NCI-H2196 treated with DMSO at 0.1 percent for 48 hours (cell line): Measurements from ENCODE around the gene STBD1.
"Not testable (repeated sequence)": the region's sequence is repeated elsewhere in the genome, so short reads cannot be mapped to it uniquely, and the experiment has no call there.

ENCODE experiments used
- DNase-seq: peaks from one replicate; lab custom pipeline; 2025; ENCODE audit not compliant: unreplicated experiment; lab: John Stamatoyannopoulos, UW

STBD1 gene

GRCh38 chr4:76305971-76306881, at the start of gene STBD1:
TSS of gene STBD1 (plus strand) at chr4:76306733. CDS start at chr4:76306770, 37 bp downstream.
- no peak for DNase-seq

GRCh38 chr4:76256968-76257367, 49.6 kb upstream of the STBD1 start:
- DNase-seq: no peak

GRCh38 chr4:76257824-76258223, 48.7 kb upstream of the STBD1 start:
- no peak for DNase-seq

GRCh38 chr4:76260571-76260970, 46.0 kb upstream of the STBD1 start:
- DNase-seq: no peak

- DNase-seq: no peak
These were observed 40.8 kb upstream of the STBD1 start for GRCh38 chr4:76265631-76266218.

DNA sequence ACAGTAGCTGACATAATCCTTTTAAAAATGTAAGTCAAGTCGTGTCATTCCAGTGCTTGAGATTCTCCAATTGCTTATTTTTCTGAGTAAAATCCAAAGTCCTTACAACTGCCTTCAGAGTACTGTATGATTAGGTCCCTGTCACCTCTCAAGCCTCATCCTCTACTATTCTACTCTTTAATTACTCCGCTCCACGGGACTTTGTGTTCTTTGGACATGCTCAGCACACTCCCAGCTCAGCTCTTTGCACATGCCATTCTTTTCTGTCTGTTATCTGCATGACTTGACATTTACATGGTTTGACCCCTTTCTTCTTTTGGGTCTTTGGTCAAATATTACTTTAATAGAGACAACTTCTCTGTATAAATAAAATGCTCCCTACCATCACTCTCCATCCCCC, 39.9 kb upstream of the STBD1 start:
- no peak for DNase-seq

GRCh38 chr4:76267811-76268210, 38.7 kb upstream of the STBD1 start:
- no peak for DNase-seq

DNA sequence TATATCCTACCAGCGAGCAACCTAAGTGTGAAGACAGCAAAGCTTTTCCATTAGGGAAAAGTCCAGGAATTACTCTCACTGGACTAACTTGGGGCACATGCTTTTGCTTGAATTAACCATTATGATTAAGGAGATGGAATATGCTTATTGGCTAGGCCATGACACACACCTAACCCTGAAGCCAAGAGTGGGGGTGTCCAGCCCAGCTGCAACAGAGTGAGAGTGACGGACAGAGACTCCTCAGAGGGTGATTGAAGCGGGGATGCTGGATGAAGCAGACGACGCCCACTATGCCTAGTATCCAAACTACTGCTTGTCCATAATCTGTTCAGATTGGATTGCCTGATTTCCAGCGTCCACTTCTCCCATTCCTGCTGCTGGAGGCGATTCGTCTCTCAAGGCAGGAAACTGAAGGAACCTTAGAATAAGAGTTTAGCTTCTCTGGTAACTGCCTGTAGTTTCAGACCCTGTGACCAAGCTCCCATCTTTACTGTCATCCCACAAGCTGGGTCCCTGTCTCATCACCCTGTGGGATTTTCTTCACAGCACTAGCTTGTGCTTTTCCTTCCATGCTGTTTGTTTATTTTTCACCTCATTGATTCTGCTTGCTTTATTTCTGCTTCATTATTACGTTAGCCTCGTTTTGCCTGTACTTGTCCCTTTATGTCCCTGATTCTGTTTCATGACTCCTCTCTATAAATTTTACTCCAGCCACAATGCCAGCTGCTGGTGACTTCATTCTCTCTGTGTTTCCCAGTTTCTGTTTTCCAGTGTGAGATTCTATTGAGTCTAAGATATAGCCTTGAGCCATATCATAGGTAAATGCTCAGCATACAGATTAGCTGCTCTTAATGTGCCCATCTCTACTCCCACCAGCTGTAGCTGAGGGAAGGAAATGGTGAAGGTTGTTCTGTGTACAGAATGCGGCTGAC, 36.0 kb upstream of the STBD1 start:
- DNase-seq: no peak

GRCh38 chr4:76271248-76271647, 35.3 kb upstream of the STBD1 start:
- DNase-seq: no peak

- DNase-seq: no peak
These were observed 34.5 kb upstream of the STBD1 start for GRCh38 chr4:76272073-76272472.

DNA sequence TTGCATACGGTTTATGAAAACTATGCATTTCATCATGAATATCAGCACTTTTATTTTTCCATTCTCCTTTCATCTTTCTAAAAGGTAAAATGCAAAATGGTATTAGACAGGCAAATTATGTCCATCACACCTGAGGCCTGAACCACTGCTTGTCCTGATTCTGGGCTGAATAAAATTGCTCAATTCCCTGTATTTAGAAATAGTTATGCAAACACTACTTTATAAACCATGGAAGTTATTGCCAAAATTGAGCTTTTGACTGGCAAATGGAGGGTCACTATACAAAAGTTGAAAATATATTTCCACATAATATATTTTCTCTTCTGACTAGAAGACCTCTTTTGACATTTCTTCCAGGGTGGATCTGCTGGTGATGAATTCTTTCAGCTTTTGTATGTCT, 34.0 kb upstream of the STBD1 start:
- no peak for DNase-seq

DNA sequence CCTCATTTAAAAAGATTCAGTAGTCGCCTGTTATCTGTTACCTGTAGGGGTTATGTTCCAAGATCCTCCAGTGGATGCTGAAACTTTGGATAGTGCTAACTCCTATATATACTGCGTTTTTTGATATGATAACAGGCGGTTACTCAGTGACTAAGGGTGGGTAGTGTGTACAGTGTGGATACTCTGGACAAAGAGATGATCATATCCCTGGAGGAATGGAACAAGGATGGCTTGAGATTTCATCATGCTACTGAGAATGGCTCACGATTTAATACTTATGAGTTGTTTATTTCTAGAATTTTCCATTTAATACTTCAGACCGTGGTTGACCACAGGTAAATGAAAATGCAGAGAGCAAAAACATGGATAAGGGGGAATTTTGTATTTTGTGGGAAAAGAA, 33.5 kb upstream of the STBD1 start:
- no peak for DNase-seq

DNA sequence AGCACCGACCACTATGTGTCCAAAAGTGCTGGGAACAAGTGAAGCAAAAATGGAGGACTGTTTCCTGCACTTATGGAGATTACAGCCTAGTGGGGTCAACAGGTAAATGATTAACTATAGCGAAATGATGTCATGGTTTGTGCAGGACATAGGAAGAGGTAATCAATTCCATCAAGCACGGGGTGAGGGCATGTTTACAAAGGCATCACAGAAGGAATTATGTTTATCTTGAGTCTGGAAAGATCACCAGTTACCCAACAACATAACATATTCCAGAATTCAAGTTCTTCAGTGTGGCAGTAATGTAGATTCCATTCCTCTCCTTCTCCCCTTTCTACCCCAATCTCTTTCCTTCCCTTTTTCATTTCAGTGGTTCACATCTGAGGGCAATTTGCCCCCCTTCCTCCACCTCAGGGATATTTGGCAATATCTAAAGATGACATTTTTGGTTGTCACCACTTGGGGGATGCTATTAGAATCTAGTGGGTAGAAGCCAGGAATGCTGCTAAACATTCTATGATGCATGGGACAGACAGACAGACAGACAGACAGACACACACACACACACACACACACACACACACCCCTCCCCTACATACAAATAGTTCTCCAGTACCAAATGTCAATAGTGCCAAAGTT, 30.9 kb upstream of the STBD1 start:
- DNase-seq: no peak

DNA sequence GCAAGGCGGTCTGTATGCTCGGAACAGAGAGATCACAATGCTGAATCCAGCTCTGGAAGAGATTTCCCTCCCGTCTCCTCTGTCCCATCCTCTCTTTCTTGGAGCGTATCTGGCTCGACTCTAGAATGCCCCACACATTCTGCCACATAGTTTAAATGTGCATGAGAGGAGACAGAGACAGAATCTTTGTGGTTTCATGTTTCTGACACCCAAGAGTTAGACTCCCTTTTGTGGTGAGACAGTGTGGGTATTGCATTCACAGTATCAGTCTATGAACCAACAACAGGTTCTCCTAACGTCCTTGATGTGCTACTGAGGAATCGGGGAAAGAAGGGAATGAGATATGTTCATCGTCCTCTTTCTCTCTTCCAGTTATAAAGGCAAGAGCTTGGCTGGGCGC, 29.7 kb upstream of the STBD1 start:
- no peak for DNase-seq

DNA sequence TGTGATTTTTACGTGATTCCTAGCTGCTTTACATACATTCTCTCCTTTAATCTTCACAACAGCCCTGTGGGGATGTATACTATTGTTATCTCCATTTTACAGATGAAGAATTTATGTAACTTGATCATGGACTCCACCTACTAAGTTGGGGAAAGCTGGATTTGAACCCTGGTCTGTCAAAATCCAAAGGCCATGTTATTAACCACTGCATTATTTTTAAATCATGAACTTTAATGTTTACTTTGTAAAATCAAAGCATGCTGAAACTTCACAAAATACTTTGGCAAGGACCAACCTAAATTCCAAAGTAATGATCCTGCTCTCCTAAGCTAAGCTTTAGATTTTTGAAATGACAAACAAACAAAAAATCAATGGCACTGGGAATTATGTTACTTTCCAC, 28.9 kb upstream of the STBD1 start:
- DNase-seq: no peak

DNA sequence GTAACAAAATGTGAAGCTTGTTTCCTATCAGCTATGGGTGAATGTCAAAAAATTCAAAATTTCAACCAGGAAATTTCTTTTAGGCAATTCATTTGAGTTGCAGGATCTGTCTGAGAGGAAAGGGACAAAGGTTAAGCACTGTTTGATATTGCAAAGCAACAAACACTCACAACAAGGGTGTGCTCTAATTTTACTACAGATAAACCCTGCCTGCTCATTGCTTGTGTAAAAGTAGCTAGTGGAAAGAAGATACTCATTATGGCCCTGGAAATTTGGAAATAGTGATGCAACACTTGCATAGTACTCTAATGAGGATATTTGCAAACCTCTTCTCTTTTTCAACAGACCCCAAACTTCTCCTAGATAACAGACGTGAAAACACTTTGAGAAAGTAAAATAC, 27.9 kb upstream of the STBD1 start:
- no peak for DNase-seq

GRCh38 chr4:76279462-76279861, 27.1 kb upstream of the STBD1 start:
- no peak for DNase-seq

DNA sequence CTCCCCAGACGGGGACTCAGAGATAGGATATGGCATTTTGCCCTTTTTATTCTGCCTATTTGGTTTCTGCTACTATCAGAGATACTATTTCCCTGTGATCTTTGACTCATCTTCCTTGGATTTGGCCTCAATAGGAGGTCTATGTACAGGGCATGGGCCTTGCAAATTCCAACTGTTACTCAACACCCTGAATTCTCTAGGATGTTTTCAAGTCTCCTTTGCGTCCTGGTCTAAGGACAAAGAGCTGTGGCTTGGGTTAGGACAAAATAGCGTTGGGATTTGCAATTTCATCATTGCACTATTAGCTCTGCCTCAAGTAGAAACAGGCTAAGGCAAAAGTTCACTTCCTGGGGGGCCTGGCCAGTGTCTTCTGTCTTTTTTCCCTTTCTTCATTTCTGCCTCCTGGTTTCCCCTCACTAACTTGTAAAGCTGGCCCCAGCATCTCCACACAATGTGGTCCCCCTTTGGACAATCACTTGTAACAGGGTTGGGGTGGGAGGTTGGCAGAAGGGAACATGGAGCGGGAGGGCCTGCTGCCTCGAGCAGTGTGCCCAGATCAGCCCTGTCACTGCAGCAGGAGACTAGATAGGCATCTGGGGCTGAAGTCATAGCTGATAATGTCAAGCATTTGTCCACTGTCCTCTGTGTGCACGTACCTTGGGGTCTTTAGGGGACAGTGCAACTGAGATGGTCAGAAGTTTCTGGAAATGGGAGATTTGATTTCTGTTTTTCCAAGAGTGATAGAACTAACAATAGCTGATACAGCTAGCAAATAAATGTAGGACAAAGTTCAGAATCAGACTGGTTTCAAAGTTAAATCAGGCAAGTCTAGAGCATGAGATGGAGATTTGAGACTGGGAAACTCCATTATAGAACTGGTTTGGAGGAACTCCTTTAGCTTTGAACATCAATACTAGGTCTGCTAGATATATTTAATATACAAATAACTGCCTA, 25.8 kb upstream of the STBD1 start:
- no peak for DNase-seq

- DNase-seq: not testable (repeated sequence)
These were observed 24.9 kb upstream of the STBD1 start for GRCh38 chr4:76281594-76281993.
